ENCODE results near the gene OSBPL9. TPM values are rescaled to one million over a fixed set of nuclear protein-coding genes. Genes with fewer than 3 reads are reported as not detected.

Gene OSBPL9
- total RNA-seq, 1 donor from 2014 or later, result 63.7 TPM

DNA sequence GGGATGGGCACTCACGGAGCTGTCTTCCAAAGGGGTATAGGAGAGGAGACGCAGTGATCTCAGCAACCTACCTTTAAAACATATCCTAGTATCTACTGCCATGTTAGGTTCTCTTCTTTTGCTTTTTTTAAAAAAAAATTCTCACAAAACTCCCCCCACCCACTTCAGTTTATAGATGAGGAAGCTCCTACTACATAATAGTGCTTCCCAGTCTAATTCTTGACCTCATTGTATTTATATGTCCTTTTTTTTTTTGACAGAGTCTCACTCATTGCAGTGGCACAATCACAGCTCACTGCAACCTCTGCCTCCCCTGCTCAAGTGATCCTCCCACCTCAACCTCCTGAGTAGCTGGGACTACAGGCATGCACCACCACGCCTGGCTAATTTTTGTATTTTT lies 99.9 kb downstream of the OSBPL9 start:
- DNase-seq, result no peak
- Mint-ChIP-seq H3K27me3 (no peaks in the 10 kb centered on the region), H3K4me1 (no peaks in the 10 kb centered on the region), H3K36me3 (ENCODE audit: low read depth) (peaks cover 17% of the 10 kb centered on the region), H3K9me3 (no peaks in the 10 kb centered on the region), H3K27ac (no peak overlapping the region), H3K4me3 (no peak overlapping the region)
- TF ChIP-seq CTCF (IDR thresholded peaks at IDR 0.05), result no peak
- ChIA-PET CTCF (no interaction called here), POLR2A (interaction anchor here (0.6 kb wide), 1 partner anchor 13 kb away, joined by 10 read pairs; no protein-coding TSS in a partner anchor)
- no peak for ATAC-seq (ENCODE audit: low read depth)
- intact Hi-C loops (cut with micrococcal nuclease), result no loop called here

GRCh38 chr1:51717842-51718241 lies 101.0 kb downstream of the OSBPL9 start:
- DNase-seq (no peak), ATAC-seq (ENCODE audit: low read depth) (no peak)
- ChIA-PET CTCF (no interaction called here), POLR2A (no interaction called here)
- no peaks in the 10 kb centered on the region for H3K4me1 Mint-ChIP-seq
- H3K36me3 Mint-ChIP-seq (ENCODE audit: low read depth), result peaks cover 17% of the 10 kb centered on the region
- intact Hi-C loops (cut with micrococcal nuclease), result no loop called here
- no peak for TF ChIP-seq CTCF (IDR thresholded peaks at IDR 0.05)
- no peaks in the 10 kb centered on the region for H3K27me3 Mint-ChIP-seq
- H3K4me3 Mint-ChIP-seq, result no peak overlapping the region
- no peak overlapping the region for H3K27ac Mint-ChIP-seq
- no peaks in the 10 kb centered on the region for H3K9me3 Mint-ChIP-seq

GRCh38 chr1:51719146-51719545 lies 102.3 kb downstream of the OSBPL9 start:
- ChIA-PET CTCF (interaction anchor here (1.0 kb wide), 1 partner anchor 50 kb away, joined by 8 read pairs; no protein-coding TSS in a partner anchor), POLR2A (no interaction called here)
- Mint-ChIP-seq H3K4me1 (no peaks in the 10 kb centered on the region), H3K4me3 (no peak overlapping the region), H3K36me3 (ENCODE audit: low read depth) (peaks cover 17% of the 10 kb centered on the region), H3K27ac (no peak overlapping the region), H3K9me3 (no peaks in the 10 kb centered on the region), H3K27me3 (no peaks in the 10 kb centered on the region)
- intact Hi-C loops (cut with micrococcal nuclease), result no loop called here
- ATAC-seq (ENCODE audit: low read depth), result no peak
- TF ChIP-seq CTCF (IDR thresholded peaks at IDR 0.05), result no peak
- no peak for DNase-seq

DNA sequence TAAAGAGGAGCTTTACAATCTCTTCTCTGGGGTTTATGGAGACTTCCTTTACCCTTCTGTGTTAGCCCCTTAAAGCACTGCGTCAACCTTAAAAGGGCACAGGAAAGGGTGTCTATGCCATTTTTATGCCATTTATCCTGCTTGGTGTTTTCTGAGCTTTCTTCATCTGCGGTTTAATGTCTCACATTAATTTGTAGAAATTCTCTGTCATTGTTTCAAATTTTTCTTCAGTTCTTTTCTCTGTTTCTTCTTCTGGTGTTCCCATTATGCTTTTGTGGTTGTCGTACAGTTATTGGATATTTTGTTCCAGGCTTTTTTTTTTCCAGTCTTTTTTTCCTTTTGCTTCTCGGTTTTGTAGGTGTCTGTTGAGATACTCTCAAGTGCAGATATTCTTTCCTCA lies 107.9 kb downstream of the OSBPL9 start:
- ChIA-PET POLR2A (no interaction called here), CTCF (no interaction called here)
- peaks cover 1% of the 10 kb centered on the region for H3K36me3 Mint-ChIP-seq (ENCODE audit: low read depth)
- H3K27ac Mint-ChIP-seq, result no peak overlapping the region
- intact Hi-C loops (cut with micrococcal nuclease), result loop anchor here (5.0 to 10.0 kb wide), 2 partner anchors 43 to 490 kb away; partner anchors contain the start of gene RNF11
- H3K4me1 Mint-ChIP-seq, result peaks cover 21% of the 10 kb centered on the region
- H3K4me3 Mint-ChIP-seq, result no peak overlapping the region
- no peak for ATAC-seq (ENCODE audit: low read depth)
- DNase-seq, result no peak
- no peak for TF ChIP-seq CTCF (IDR thresholded peaks at IDR 0.05)
- no peaks in the 10 kb centered on the region for H3K27me3 Mint-ChIP-seq
- no peaks in the 10 kb centered on the region for H3K9me3 Mint-ChIP-seq

DNA sequence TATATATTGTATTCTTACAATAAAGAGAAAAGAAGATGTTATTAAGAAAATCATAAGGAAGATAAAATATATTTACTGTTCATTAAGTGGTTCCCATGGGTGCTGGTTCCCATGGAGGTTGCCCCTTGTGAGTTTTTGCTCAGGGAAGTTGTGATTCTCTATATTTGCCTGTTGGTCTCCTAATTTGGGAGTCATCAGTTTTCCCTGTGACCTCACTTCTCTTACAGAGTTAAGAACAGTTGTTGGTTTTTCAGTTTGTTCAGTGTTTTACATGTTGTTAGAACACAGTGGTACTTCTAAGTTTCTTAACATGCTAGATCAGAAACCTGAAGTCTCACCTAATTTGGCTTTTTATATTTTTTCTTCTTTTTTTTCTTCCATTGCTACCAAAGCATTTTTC lies 109.2 kb downstream of the OSBPL9 start:
- peaks cover 30% of the 10 kb centered on the region for H3K4me1 Mint-ChIP-seq
- H3K4me3 Mint-ChIP-seq, result no peak overlapping the region
- H3K9me3 Mint-ChIP-seq, result no peaks in the 10 kb centered on the region
- no peak for TF ChIP-seq CTCF (IDR thresholded peaks at IDR 0.05)
- DNase-seq (no peak), ATAC-seq (ENCODE audit: low read depth) (no peak)
- ChIA-PET POLR2A (interaction anchor here (0.6 kb wide), 1 partner anchor 136 kb away, joined by 4 read pairs; no protein-coding TSS in a partner anchor), CTCF (no interaction called here)
- no peak overlapping the region for H3K27ac Mint-ChIP-seq
- intact Hi-C loops (cut with micrococcal nuclease), result loop anchor here (5.0 to 10.0 kb wide), 2 partner anchors 41 to 491 kb away; partner anchors contain the start of gene RNF11
- no peaks in the 10 kb centered on the region for H3K27me3 Mint-ChIP-seq
- peaks cover 1% of the 10 kb centered on the region for H3K36me3 Mint-ChIP-seq (ENCODE audit: low read depth)
